Measurements from ENCODE around the gene NEU3. TPM values are rescaled to one million over a fixed set of nuclear protein-coding genes. Genes with fewer than 3 reads are reported as not detected.

Gene NEU3
- total RNA-seq, 2 donors from 2014 or later, result 19.4 to 26.2 TPM

- peak; percentile 99 for DNase-seq (ENCODE audit: low spot score)
- TF ChIP-seq CTCF (IDR thresholded peaks at IDR 0.05), result peak in 1 of 4 experiments; percentile 18
- TF ChIP-seq POLR2A (IDR thresholded peaks at IDR 0.05), result peak; percentile 76
- peak; percentile 99 for TF ChIP-seq POLR2AphosphoS5 (IDR thresholded peaks at IDR 0.05)
- no peaks in the 10 kb centered on the region for H3K9me3 ChIP-seq
- no peaks in the 10 kb centered on the region for H3K27me3 ChIP-seq (replicated peaks; ENCODE audit: insufficient read depth)
- no peaks in the 10 kb centered on the region for H3K4me1 ChIP-seq (replicated peaks)
- WGBS, result under 1% methylated on average over 67 of the region's 67 CpGs
- H3K4me3 ChIP-seq, result peak within 1 kb of the TSS; percentile 83 to 84
- H3K36me3 ChIP-seq, result no peaks in the 10 kb centered on the region
- H3K27ac ChIP-seq, result peak within 1 kb of the TSS; percentile 82
- intact Hi-C loops (cut with DNase I), result no loop called here
Observed at GRCh38 chr11:74948898-74949752, 39.6 kb upstream of the NEU3 start, which contains the start of the genes SPCS2 and XRRA1. SPCS2 (plus strand) TSS chr11:74949266; CDS start chr11:74949286, 20 bp downstream. XRRA1 (minus strand) TSS chr11:74949091; CDS start chr11:74940878, 8,213 bp downstream.

- Histone ChIP-seq H3K36me3 (no peaks in the 10 kb centered on the region), H3K4me1 (replicated peaks) (no peaks in the 10 kb centered on the region), H3K4me3 (peak overlapping the region; percentile 83 to 84), H3K9me3 (no peaks in the 10 kb centered on the region), H3K27me3 (replicated peaks; ENCODE audit: insufficient read depth) (no peaks in the 10 kb centered on the region), H3K27ac (peak overlapping the region; percentile 82)
- TF ChIP-seq POLR2AphosphoS5 (IDR thresholded peaks at IDR 0.05) (no peak), CTCF (IDR thresholded peaks at IDR 0.05) (no peak), POLR2A (IDR thresholded peaks at IDR 0.05) (no peak)
- no peak for DNase-seq (ENCODE audit: low spot score)
- WGBS, result under 1% methylated on average over 6 of the region's 6 CpGs
- intact Hi-C loops (cut with DNase I), result no loop called here
Observed at GRCh38 chr11:74949753-74950137, 39.0 kb upstream of the NEU3 start.

GRCh38 chr11:74950374-74950969 is 38.3 kb upstream of the NEU3 start:
- H3K9me3 ChIP-seq, result no peaks in the 10 kb centered on the region
- no peak for TF ChIP-seq POLR2A (IDR thresholded peaks at IDR 0.05)
- TF ChIP-seq POLR2AphosphoS5 (IDR thresholded peaks at IDR 0.05), result no peak
- TF ChIP-seq CTCF (IDR thresholded peaks at IDR 0.05), result no peak
- H3K4me3 ChIP-seq, result peak overlapping the region; percentile 83 to 84
- DNase-seq (ENCODE audit: low spot score), result no peak
- no peaks in the 10 kb centered on the region for H3K27me3 ChIP-seq (replicated peaks; ENCODE audit: insufficient read depth)
- no peaks in the 10 kb centered on the region for H3K36me3 ChIP-seq
- 79% methylated on average over 2 of the region's 2 CpGs for whole genome bisulfite sequencing
- H3K4me1 ChIP-seq (replicated peaks), result no peaks in the 10 kb centered on the region
- intact Hi-C loops (cut with DNase I), result no loop called here
- no peak overlapping the region for H3K27ac ChIP-seq

- H3K36me3 ChIP-seq, result no peaks in the 10 kb centered on the region
- no peaks in the 10 kb centered on the region for H3K9me3 ChIP-seq
- DNase-seq (ENCODE audit: low spot score), result no peak
- TF ChIP-seq POLR2AphosphoS5 (IDR thresholded peaks at IDR 0.05) (no peak), CTCF (IDR thresholded peaks at IDR 0.05) (no peak), POLR2A (IDR thresholded peaks at IDR 0.05) (no peak)
- no peaks in the 10 kb centered on the region for H3K27me3 ChIP-seq (replicated peaks; ENCODE audit: insufficient read depth)
- no peak overlapping the region for H3K27ac ChIP-seq
- no peak overlapping the region for H3K4me3 ChIP-seq
- 92% methylated on average over 8 of the region's 8 CpGs for WGBS
- intact Hi-C loops (cut with DNase I), result no loop called here
- H3K4me1 ChIP-seq (replicated peaks), result no peaks in the 10 kb centered on the region
Observed at GRCh38 chr11:74951226-74951625, 37.5 kb upstream of the NEU3 start.

Data from prostate gland (tissue), 2 donors.